ENCODE data around the gene CD3D.

Gene CD3D

GRCh38 chr11:118342503-118343161 is at the start of gene CD3D:
CD3D (minus strand) TSS chr11:118342705; CDS start chr11:118342607, 98 bp downstream.
- DNase-seq (ENCODE audit: low read depth in 2 of 3, low spot score in 2 of 3): peak in 1 of 3 experiments; percentile 36

DNA sequence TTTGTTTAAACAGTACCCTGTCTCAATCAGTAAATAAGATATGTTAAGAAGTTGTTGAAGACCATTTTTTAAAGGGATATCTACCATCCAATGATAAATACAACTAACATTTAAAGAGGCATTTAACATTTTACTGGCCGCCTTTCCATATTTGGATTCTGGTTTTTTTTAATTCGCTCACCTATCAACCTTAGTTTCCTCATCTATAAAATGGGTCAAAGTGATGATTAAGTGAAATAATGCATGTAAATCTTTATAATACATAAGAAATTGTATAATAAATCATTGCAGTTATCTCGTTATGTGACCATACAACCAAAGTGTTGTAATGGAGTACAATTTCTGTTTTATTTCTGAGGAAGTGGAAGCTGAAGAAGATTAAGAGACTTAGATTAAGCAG is 41.2 kb upstream of the CD3D start:
- DNase-seq (ENCODE audit: low read depth in 2 of 3, low spot score in 2 of 3): no peak

GRCh38 chr11:118382954-118383353 is 40.4 kb upstream of the CD3D start:
- DNase-seq (ENCODE audit: low read depth in 2 of 3, low spot score in 2 of 3): no peak

DNA sequence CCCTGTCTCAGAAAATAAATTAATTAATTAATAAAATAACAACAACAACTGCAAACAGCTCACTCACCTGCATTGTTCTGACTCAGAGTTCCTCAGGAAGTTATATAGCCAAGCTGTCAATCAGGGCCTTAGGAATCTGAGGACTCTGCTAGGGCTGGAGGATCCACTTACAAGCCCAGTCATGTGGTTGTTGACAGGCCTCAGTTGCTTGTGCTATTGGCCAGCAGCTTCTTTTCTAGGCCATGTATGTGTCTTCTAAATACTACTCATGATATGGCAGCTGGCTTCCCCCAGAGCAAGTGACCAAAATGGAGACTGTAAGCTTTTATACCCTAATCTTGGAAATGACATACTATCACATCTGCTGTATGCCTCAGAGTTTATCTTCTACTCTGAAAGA is 38.1 kb upstream of the CD3D start:
- DNase-seq (ENCODE audit: low read depth in 2 of 3, low spot score in 2 of 3): no peak

- no peak for DNase-seq (ENCODE audit: low read depth in 2 of 3, low spot score in 2 of 3)
Measured at GRCh38 chr11:118379497-118379896, 37.0 kb upstream of the CD3D start.

DNA sequence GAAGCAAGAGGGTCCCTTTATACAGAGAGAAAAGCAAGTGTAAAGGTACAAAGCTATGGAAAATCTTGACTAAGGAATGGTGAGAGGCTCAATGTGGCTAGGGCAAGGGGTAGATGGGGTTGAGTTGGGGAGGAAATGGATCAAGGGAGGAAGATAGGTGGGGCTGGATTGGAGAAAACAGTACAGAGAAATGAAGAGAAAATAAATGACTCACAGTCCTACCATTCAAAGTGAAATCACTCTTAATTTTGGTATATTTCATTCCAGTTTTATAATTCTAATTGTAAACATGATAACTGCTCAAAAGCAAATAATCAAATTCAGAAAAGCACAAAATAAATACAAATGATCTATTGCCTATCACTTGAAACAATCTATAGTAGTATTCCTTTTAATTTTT is 33.5 kb upstream of the CD3D start:
- DNase-seq (ENCODE audit: low read depth in 2 of 3, low spot score in 2 of 3): no peak

DNA sequence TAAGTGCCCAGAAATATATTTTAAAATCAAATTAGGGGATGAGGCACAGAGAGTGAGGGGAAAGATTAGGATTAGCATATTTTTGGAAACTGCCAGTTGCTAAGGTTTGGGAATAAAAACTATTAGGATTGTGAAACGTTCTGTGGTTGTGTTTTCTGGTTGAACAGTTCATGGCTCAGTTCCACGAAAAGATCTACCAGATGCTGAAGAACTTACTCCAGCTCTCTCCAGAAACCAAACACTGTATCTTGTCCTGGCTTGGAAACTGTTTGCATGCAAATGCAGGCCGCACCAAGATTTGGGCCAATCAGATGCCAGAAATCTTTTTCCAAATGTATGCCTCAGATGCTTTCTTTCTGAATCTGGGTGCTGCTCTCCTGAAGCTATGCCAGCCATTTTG is 32.2 kb upstream of the CD3D start:
- no peak for DNase-seq (ENCODE audit: low read depth in 2 of 3, low spot score in 2 of 3)

GRCh38 chr11:118373871-118374270 is 31.4 kb upstream of the CD3D start:
- no peak for DNase-seq (ENCODE audit: low read depth in 2 of 3, low spot score in 2 of 3)

- DNase-seq (ENCODE audit: low read depth in 2 of 3, low spot score in 2 of 3): no peak
Measured at GRCh38 chr11:118373263-118373662, 30.8 kb upstream of the CD3D start.

GRCh38 chr11:118370774-118371173 is 28.3 kb upstream of the CD3D start:
- no peak for DNase-seq (ENCODE audit: low read depth in 2 of 3, low spot score in 2 of 3)

GRCh38 chr11:118366287-118366686 is 23.8 kb upstream of the CD3D start:
- no peak for DNase-seq (ENCODE audit: low read depth in 2 of 3, low spot score in 2 of 3)

DNA sequence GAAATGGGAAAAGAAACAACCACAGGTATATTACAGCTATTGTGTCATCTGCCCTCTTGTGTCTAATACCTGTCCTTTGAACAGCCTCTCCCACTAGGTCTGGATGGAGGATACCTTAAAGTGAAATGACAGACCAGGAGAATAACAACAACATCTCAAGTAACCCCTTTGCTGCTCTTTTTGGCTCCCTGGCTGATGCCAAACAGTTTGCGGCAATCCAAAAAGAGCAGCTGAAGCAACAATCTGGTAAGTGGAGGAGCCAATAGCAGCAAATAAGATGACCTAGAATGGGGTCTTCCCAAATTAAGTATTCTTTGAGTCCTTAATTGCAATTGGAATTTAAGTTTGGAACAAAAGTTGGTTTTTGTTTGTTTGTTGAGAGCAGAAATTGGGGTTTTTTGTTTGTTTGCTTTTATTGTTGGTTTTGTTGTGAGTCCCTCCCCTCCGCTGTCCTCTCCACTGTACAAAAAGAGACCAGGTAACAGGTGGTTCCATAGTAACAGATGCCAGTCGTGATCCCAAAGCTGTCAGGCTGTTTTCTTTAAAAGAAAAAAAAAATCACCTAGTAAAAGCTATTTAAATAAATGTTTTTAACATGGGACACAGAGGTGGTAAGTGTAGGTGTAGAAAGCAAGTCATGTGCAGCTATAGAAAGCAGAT is 22.6 kb upstream of the CD3D start:
- DNase-seq (ENCODE audit: low read depth in 2 of 3, low spot score in 2 of 3): no peak

DNA sequence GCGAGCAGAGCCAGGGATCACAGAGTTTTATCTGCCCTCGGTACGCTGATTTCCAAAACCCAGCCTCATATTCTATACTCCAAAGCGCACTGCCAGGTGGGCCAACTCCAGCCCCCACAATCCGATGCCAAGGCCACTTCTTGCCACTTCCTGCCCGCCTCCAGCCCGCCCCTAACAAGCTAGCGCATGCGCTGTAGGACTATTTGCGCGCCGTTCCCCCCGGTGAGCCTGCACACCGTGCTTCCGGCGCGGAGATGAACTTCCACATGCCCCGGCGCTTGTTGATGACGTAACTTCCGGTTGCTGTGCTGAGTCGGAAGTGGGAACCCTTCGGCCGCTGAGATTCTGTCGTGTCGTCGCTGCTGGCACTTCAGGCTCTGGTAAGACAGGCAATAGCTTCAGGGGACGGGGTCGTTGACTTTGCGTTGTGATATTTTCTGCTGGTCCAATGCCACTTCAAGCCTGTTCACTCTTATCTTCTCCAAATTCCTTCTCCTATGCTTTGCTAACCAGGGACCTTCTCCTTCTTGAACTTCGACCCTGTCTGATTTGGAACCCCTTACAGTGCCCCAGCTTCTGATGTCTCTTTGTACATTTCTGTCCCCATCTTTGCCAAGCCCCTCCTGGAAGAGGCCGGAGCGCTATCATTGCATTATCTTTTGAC is 16.9 kb upstream of the CD3D start, which contains the start of gene UBE4A:
UBE4A (plus strand) TSS at position 306 of the 664 bp plus-strand sequence. CDS start 5,481 bp downstream, outside the sequence.
- peak; percentile 96 to 99 (median 98) for DNase-seq (ENCODE audit: low read depth in 2 of 3, low spot score in 2 of 3)

GRCh38 chr11:118358071-118358470 is 15.6 kb upstream of the CD3D start:
- DNase-seq (ENCODE audit: low read depth in 2 of 3, low spot score in 2 of 3): no peak

- no peak for DNase-seq (ENCODE audit: low read depth in 2 of 3, low spot score in 2 of 3)
Measured at GRCh38 chr11:118353084-118353710, 10.7 kb upstream of the CD3D start.

DNA sequence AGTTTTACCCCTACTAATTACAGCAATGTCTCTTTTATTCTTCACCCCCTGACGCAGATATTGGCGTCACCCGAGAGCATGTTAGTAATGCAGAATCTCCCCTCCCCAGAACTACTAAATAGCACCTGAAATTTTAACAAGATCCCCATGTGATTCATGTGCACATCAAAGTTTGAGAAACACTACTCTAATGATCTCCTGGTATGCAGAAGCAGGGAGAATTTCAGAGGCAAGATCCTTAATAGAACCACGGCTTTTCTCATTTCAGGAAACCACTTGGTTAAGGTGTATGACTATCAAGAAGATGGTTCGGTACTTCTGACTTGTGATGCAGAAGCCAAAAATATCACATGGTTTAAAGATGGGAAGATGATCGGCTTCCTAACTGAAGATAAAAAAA is 7.0 kb upstream of the CD3D start:
- no peak for DNase-seq (ENCODE audit: low read depth in 2 of 3, low spot score in 2 of 3)

DNA sequence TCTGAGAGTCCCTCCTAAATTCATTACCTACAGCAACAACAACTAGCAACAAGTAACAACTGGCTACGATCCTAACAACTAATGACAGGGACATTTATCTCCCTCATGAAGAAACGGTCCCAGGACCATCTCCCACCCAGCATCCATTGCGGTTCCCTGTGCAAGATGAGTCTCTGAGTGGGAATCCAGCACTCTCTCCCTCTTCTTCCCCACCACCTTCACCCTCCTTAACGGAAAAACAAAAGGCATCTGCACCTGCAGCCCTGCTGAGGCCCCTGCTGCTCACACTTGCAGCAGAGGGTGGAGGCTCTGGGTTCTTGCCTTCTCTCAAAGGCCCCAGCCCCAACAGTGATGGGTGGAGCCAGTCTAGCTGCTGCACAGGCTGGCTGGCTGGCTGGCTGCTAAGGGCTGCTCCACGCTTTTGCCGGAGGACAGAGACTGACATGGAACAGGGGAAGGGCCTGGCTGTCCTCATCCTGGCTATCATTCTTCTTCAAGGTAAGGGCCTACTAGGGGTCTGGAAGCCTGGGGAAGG is 1.5 kb upstream of the CD3D start, which contains the start of gene CD3G:
CD3G (plus strand) TSS at position 364 of the 535 bp plus-strand sequence; CDS start at position 444, 80 bp downstream.
- DNase-seq (ENCODE audit: low read depth in 2 of 3, low spot score in 2 of 3): peak in 2 of 3 experiments; percentile 31 to 44

- DNase-seq (ENCODE audit: low read depth in 2 of 3, low spot score in 2 of 3): no peak
Measured at GRCh38 chr11:118343248-118343647, 743 bp upstream of the CD3D start.

DNA sequence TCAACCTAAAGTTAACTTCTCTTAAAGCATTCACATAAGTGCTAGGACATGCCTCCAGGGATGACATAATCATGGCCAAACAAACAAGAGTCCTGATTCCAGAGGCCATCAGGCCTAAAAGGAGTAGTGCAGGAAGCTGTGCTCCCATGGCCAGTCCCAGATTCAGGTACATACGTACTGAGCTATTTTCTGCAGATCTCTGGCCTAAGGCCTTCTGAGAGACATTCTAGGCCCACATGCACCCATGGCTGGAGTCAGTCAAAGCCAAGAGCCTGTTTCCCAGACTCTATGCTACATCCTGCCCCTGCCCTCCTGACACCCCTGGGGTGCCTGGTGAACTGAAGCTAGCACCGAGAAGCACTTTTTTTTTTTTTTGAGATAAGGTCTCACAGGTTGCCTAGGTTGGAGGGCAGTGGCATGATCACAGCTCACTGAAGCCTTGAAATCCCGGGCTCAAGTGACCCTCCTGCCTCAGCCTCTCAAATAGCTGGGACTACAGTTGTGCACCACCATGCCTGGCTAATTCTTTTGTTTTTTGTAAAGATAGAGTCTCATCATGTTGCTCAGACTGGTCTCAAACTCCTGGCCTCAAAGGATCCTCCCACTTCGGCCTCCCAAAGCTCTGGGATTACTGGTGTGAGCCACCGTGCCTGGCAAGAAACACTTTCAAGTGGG is 553 bp downstream of the CD3D start:
- no peak for DNase-seq (ENCODE audit: low read depth in 2 of 3, low spot score in 2 of 3)

- no peak for DNase-seq (ENCODE audit: low read depth in 2 of 3, low spot score in 2 of 3)
Measured at GRCh38 chr11:118341261-118341660, 1.2 kb downstream of the CD3D start.

- DNase-seq (ENCODE audit: low read depth in 2 of 3, low spot score in 2 of 3): no peak
Measured at GRCh38 chr11:118340449-118340848, 2.1 kb downstream of the CD3D start.
